Panc1 (cell line): ENCODE data around the gene NDUFA13.

Source experiments
- POLR2AphosphoS5 ChIP-seq: IDR thresholded peaks from 2 replicates; pipeline ENCODE4 v1.6.1; 2012; ENCODE audit warnings: mild to moderate bottlenecking, low read depth, low read length, moderate library complexity
- TCF7L2 ChIP-seq: IDR thresholded peaks from 2 replicates; pipeline ENCODE4 v1.6.1; 2011; ENCODE audit warnings: mild to moderate bottlenecking, low read depth, low read length, inconsistent platforms
- TF ChIP-seq, protein P1 (sequence below): fragments of 450-650 bp; IDR thresholded peaks from 2 replicates; pipeline ENCODE4 v1.5.1; 2017; ENCODE audit warnings: mild to moderate bottlenecking
- TF ChIP-seq, protein P2 (sequence below), 2 experiments: IDR thresholded peaks; 2 replicates each; pipeline ENCODE4 v1.6.1; 2011 to 2012; ENCODE audit warnings: low read depth in 2 of 2, control low read depth in 1 of 2, low read length in 1 of 2, mild to moderate bottlenecking in 1 of 2, moderate library complexity in 1 of 2; ENCODE audit not compliant: insufficient read depth in 1 of 2

DNA sequence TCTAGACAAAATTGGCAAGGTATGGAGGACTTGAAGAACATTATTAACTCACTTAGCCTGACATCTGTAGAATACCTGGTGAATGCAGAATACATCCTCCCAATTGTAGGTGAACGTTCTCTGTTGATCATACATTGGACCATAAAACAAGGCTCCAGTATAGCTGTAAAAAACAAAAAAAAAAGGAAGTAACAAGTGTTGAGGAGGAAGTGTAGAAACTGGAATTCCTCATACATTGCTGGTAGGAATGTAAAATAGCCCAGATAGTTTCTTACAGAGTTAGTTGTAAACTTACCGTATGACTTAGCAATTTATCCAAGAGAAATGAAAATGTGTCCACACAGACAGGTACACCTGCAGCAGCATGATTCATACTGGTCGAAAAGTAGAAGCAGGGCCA is 45.4 kb upstream of the NDUFA13 start:
- TF ChIP-seq, protein P1, sequence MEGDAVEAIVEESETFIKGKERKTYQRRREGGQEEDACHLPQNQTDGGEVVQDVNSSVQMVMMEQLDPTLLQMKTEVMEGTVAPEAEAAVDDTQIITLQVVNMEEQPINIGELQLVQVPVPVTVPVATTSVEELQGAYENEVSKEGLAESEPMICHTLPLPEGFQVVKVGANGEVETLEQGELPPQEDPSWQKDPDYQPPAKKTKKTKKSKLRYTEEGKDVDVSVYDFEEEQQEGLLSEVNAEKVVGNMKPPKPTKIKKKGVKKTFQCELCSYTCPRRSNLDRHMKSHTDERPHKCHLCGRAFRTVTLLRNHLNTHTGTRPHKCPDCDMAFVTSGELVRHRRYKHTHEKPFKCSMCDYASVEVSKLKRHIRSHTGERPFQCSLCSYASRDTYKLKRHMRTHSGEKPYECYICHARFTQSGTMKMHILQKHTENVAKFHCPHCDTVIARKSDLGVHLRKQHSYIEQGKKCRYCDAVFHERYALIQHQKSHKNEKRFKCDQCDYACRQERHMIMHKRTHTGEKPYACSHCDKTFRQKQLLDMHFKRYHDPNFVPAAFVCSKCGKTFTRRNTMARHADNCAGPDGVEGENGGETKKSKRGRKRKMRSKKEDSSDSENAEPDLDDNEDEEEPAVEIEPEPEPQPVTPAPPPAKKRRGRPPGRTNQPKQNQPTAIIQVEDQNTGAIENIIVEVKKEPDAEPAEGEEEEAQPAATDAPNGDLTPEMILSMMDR, result no peak
- TF ChIP-seq POLR2AphosphoS5, result no peak
- TF ChIP-seq TCF7L2, result no peak
- TF ChIP-seq, protein P2, sequence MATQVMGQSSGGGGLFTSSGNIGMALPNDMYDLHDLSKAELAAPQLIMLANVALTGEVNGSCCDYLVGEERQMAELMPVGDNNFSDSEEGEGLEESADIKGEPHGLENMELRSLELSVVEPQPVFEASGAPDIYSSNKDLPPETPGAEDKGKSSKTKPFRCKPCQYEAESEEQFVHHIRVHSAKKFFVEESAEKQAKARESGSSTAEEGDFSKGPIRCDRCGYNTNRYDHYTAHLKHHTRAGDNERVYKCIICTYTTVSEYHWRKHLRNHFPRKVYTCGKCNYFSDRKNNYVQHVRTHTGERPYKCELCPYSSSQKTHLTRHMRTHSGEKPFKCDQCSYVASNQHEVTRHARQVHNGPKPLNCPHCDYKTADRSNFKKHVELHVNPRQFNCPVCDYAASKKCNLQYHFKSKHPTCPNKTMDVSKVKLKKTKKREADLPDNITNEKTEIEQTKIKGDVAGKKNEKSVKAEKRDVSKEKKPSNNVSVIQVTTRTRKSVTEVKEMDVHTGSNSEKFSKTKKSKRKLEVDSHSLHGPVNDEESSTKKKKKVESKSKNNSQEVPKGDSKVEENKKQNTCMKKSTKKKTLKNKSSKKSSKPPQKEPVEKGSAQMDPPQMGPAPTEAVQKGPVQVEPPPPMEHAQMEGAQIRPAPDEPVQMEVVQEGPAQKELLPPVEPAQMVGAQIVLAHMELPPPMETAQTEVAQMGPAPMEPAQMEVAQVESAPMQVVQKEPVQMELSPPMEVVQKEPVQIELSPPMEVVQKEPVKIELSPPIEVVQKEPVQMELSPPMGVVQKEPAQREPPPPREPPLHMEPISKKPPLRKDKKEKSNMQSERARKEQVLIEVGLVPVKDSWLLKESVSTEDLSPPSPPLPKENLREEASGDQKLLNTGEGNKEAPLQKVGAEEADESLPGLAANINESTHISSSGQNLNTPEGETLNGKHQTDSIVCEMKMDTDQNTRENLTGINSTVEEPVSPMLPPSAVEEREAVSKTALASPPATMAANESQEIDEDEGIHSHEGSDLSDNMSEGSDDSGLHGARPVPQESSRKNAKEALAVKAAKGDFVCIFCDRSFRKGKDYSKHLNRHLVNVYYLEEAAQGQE (IDR thresholded peaks at IDR 0.05; ENCODE audit: insufficient read depth in 1 of 2, low read depth in 2 of 2, low read length in 1 of 2), result no peak
